Amniotic epithelial cell (primary cell): Measurements from ENCODE around the gene XPNPEP1.
A peak's percentile ranks its signal among the peaks of the same experiment; 100 is the strongest.

Source experiments
- DNase-seq: peaks from one replicate; pipeline ENCODE4 v3.0.0-alpha.2; 2010; ENCODE audit warnings: low read depth

XPNPEP1 gene

GRCh38 chr10:109947111-109947920, 24.0 kb upstream of the XPNPEP1 start:
- no peak for DNase-seq

- DNase-seq = no peak
These were observed 23.4 kb upstream of the XPNPEP1 start for GRCh38 chr10:109946680-109947079.

GRCh38 chr10:109945473-109946177, 22.3 kb upstream of the XPNPEP1 start:
- DNase-seq = no peak

- no peak for DNase-seq
These were observed 21.3 kb upstream of the XPNPEP1 start for GRCh38 chr10:109944613-109945012.

GRCh38 chr10:109941236-109941862, 18.0 kb upstream of the XPNPEP1 start:
- peak; percentile 13 for DNase-seq

GRCh38 chr10:109940553-109940952, 17.2 kb upstream of the XPNPEP1 start:
- no peak for DNase-seq

- no peak for DNase-seq
These were observed 16.8 kb upstream of the XPNPEP1 start for GRCh38 chr10:109940117-109940516.

GRCh38 chr10:109939315-109939961, 16.1 kb upstream of the XPNPEP1 start:
- DNase-seq = no peak

GRCh38 chr10:109937460-109938065, 14.3 kb upstream of the XPNPEP1 start:
- no peak for DNase-seq

GRCh38 chr10:109934958-109935793, 11.9 kb upstream of the XPNPEP1 start:
- DNase-seq = peak; percentile 58

- DNase-seq = no peak
These were observed 10.8 kb upstream of the XPNPEP1 start for GRCh38 chr10:109933984-109934565.

- no peak for DNase-seq
These were observed 9.7 kb upstream of the XPNPEP1 start for GRCh38 chr10:109932968-109933367.

- no peak for DNase-seq
These were observed 9.1 kb upstream of the XPNPEP1 start for GRCh38 chr10:109932391-109932790.

GRCh38 chr10:109931163-109931562, 7.9 kb upstream of the XPNPEP1 start:
- no peak for DNase-seq

GRCh38 chr10:109929501-109930219, 6.3 kb upstream of the XPNPEP1 start:
- DNase-seq = no peak

- DNase-seq = no peak
These were observed 5.2 kb upstream of the XPNPEP1 start for GRCh38 chr10:109928475-109928891.

GRCh38 chr10:109926825-109927224, 3.5 kb upstream of the XPNPEP1 start:
- DNase-seq = no peak

- no peak for DNase-seq
These were observed 2.9 kb upstream of the XPNPEP1 start for GRCh38 chr10:109926061-109926745.

- no peak for DNase-seq
These were observed 1.8 kb upstream of the XPNPEP1 start for GRCh38 chr10:109924967-109925620.
